Measurements from ENCODE around the gene PRR29.
"Not testable (repeated sequence)": the region's sequence is repeated elsewhere in the genome, so short reads cannot be mapped to it uniquely, and the experiment has no call there.

Gene PRR29

GRCh38 chr17:63975541-63976092, 22.5 kb upstream of the PRR29 start:
- DNase-seq = no peak

- no peak for DNase-seq
Observed at GRCh38 chr17:63976702-63977101, 21.4 kb upstream of the PRR29 start.

GRCh38 chr17:63978272-63979200, 19.6 kb upstream of the PRR29 start:
- no peak for DNase-seq

- not testable (repeated sequence) for DNase-seq
Observed at GRCh38 chr17:63982641-63983040, 15.5 kb upstream of the PRR29 start.

GRCh38 chr17:63983320-63983719, 14.8 kb upstream of the PRR29 start:
- DNase-seq = no peak

- no peak for DNase-seq
Observed at GRCh38 chr17:63984236-63984635, 13.9 kb upstream of the PRR29 start.

GRCh38 chr17:63984651-63985386, 13.3 kb upstream of the PRR29 start:
- DNase-seq = no peak

- no peak for DNase-seq
Observed at GRCh38 chr17:63985387-63986140, 12.6 kb upstream of the PRR29 start.

GRCh38 chr17:63986821-63987220, 11.3 kb upstream of the PRR29 start:
- no peak for DNase-seq

- DNase-seq = no peak
Observed at GRCh38 chr17:63987221-63988126, 10.7 kb upstream of the PRR29 start.

- no peak for DNase-seq
Observed at GRCh38 chr17:63988127-63988478, 10.0 kb upstream of the PRR29 start.

GRCh38 chr17:63988741-63989621, 9.2 kb upstream of the PRR29 start:
- DNase-seq = no peak

- DNase-seq = no peak
Observed at GRCh38 chr17:63989622-63990345, 8.4 kb upstream of the PRR29 start.

GRCh38 chr17:63991611-63992010, 6.5 kb upstream of the PRR29 start:
- no peak for DNase-seq

- DNase-seq = no peak
Observed at GRCh38 chr17:63993368-63993985, 4.7 kb upstream of the PRR29 start.

GRCh38 chr17:63995626-63996025, 2.5 kb upstream of the PRR29 start:
- no peak for DNase-seq

- no peak for DNase-seq
Observed at GRCh38 chr17:63996430-63997182, 1.5 kb upstream of the PRR29 start.

GRCh38 chr17:63997341-63998048, 656 bp upstream of the PRR29 start:
- DNase-seq = no peak
